A673 (cell line): ENCODE measurements around the gene USP3. TPM values are rescaled to one million over a fixed set of nuclear protein-coding genes. Genes with fewer than 3 reads are reported as not detected.

Experiments
- BruUV-seq: library from RNA; stranded (reverse); fragments of 400-500 nt; replicated peaks from 2 replicates; lab custom pipeline; 2021; lab: Mats Ljungman, UMichigan
- CTCF ChIA-PET: fragments of 300-600 bp; sonication (Branson Sonifier 250); formaldehyde crosslinking; loops from one replicate; lab custom pipeline; 2022; ENCODE audit warnings: antibody characterized with exemption; lab: Charles Lee
- POLR2A ChIA-PET: fragments of 300-600 bp; sonication (Branson Sonifier 250); formaldehyde crosslinking; loops from one replicate; lab custom pipeline; 2022; ENCODE audit warnings: antibody characterized with exemption; ENCODE audit not compliant: low non-redundant PET; lab: Charles Lee
- DNase-seq: peaks from one replicate; pipeline ENCODE4 v3.0.0-alpha.2; 2015; ENCODE audit warnings: low spot score
- H3K27ac ChIP-seq: fragments of 200-600 bp; sonication (generic); 2 replicates; pipeline ENCODE4 v1.5.1; 2016; ENCODE audit warnings: mixed run types, low read depth, mild to moderate bottlenecking, mixed read lengths, antibody characterized with exemption, low read length; ENCODE audit not compliant: poor library complexity, severe bottlenecking
- H3K27me3 ChIP-seq: fragments of 200-600 bp; sonication (generic); replicated peaks from 2 replicates; pipeline ENCODE4 v1.6.1; 2017; ENCODE audit warnings: mixed run types, low read depth, mild to moderate bottlenecking, mixed read lengths, antibody characterized with exemption, low read length; ENCODE audit not compliant: insufficient read depth, poor library complexity
- H3K36me3 ChIP-seq: fragments of 200-600 bp; sonication (generic); 2 replicates; pipeline ENCODE4 v1.6.1; 2016; ENCODE audit warnings: mixed run types, mild to moderate bottlenecking, mixed read lengths, antibody characterized with exemption, low read length; ENCODE audit not compliant: insufficient read depth, poor library complexity, severe bottlenecking
- H3K4me1 ChIP-seq: fragments of 200-600 bp; sonication (generic); 2 replicates; pipeline ENCODE4 v1.6.1; 2017; ENCODE audit warnings: mixed run types, mild to moderate bottlenecking, mixed read lengths, antibody characterized with exemption, low read length; ENCODE audit not compliant: insufficient read depth, poor library complexity, severe bottlenecking
- H3K4me3 ChIP-seq: fragments of 200-600 bp; sonication (generic); 2 replicates; pipeline ENCODE4 v1.5.1; 2016; ENCODE audit warnings: low read depth, mixed run types, mild to moderate bottlenecking, mixed read lengths, low read length; ENCODE audit not compliant: poor library complexity, severe bottlenecking
- H3K9me3 ChIP-seq: fragments of 200-600 bp; sonication (generic); 2 replicates; pipeline ENCODE4 v1.6.1; 2016; ENCODE audit warnings: mixed run types, low read depth, mild to moderate bottlenecking, mixed read lengths, antibody characterized with exemption, low read length; ENCODE audit not compliant: poor library complexity, severe bottlenecking
- EZH2 ChIP-seq: fragments of 200-600 bp; sonication (generic); IDR thresholded peaks from 2 replicates; pipeline ENCODE4 v1.6.1; 2017; ENCODE audit warnings: borderline replicate concordance, low read depth, mild to moderate bottlenecking, mixed read lengths, antibody characterized with exemption, low read length; ENCODE audit not compliant: poor library complexity, severe bottlenecking
- intact Hi-C: fragments of 100-400 bp; cut with micrococcal nuclease; formaldehyde crosslinking; loops from one replicate; pipeline ENCODE4 v1.10.0; 2022; ENCODE audit not compliant: unreplicated experiment
- total RNA-seq: library from RNA; stranded (reverse); gene quantifications from 2 replicates; pipeline ENCODE4 v1.2.3, GENCODE V29; 2021
- TF ChIP-seq, protein P1 (sequence below): fragments of 300-800, 200-600 bp; sonication (generic); conservative IDR thresholded peaks from 2 replicates; pipeline ENCODE4 v1.5.1; 2017; ENCODE audit warnings: low read depth, mild to moderate bottlenecking, antibody characterized with exemption, low read length, moderate library complexity, mixed read lengths

USP3 gene
- total RNA-seq, 1 experiment from 2014 or later, result 65.3 TPM

DNA sequence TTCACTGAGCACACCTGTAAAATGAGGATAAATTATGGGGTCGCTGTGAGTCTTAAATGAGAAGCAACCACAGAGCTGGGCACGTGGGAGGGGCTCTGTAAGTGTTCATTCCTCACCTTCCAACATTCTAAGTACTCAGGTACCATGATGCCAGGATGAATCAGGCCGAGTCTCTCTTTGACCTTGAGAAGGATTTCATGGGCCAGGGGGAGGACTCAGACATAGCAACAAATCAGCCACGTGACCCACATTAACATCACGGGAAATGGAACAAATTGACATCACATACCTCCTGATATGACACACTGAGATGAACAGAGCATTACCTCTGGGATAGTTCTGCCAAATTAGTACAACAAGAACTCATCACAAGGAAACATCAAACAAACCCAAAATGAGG is 35.2 kb upstream of the USP3 start:
- POLR2A ChIA-PET, result no interaction called here
- no peak overlapping the region for H3K27ac ChIP-seq
- CTCF ChIA-PET, result no interaction called here
- no peaks in the 10 kb centered on the region for H3K27me3 ChIP-seq
- no peak for TF ChIP-seq EZH2
- TF ChIP-seq, protein P1, sequence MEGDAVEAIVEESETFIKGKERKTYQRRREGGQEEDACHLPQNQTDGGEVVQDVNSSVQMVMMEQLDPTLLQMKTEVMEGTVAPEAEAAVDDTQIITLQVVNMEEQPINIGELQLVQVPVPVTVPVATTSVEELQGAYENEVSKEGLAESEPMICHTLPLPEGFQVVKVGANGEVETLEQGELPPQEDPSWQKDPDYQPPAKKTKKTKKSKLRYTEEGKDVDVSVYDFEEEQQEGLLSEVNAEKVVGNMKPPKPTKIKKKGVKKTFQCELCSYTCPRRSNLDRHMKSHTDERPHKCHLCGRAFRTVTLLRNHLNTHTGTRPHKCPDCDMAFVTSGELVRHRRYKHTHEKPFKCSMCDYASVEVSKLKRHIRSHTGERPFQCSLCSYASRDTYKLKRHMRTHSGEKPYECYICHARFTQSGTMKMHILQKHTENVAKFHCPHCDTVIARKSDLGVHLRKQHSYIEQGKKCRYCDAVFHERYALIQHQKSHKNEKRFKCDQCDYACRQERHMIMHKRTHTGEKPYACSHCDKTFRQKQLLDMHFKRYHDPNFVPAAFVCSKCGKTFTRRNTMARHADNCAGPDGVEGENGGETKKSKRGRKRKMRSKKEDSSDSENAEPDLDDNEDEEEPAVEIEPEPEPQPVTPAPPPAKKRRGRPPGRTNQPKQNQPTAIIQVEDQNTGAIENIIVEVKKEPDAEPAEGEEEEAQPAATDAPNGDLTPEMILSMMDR, result no peak
- no TSS peak for BruUV-seq
- DNase-seq, result no peak
- H3K4me1 ChIP-seq, result peaks cover 4% of the 10 kb centered on the region
- intact Hi-C loops, result no loop called here
- no peak overlapping the region for H3K4me3 ChIP-seq
- H3K9me3 ChIP-seq, result no peaks in the 10 kb centered on the region
- no peaks in the 10 kb centered on the region for H3K36me3 ChIP-seq

DNA sequence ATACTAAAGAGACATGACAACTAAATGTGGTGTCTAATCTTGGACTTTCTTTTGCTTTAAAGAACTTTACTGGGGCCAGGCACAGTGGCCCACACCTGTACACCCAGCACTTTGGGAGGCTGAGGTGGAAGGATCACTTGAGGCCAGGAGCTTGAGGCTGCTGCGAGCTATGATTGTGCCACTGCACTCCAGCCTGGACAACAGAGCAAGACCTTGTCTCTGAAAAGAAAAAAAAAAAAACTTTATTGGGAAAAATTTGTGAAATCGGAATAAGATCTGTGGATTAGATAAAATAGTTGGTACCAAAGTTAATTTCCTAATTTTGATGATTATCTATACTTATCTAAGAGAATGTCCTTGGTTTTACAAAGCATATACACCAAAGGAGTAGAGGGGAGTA is 34.4 kb upstream of the USP3 start:
- no TSS peak for BruUV-seq
- DNase-seq, result no peak
- Histone ChIP-seq H3K4me3 (no peak overlapping the region), H3K9me3 (no peaks in the 10 kb centered on the region), H3K36me3 (no peaks in the 10 kb centered on the region), H3K27me3 (no peaks in the 10 kb centered on the region), H3K4me1 (peaks cover 4% of the 10 kb centered on the region), H3K27ac (no peak overlapping the region)
- TF ChIP-seq EZH2, result no peak
- TF ChIP-seq, protein P1, result no peak
- ChIA-PET CTCF (no interaction called here), POLR2A (no interaction called here)
- intact Hi-C loops, result no loop called here

DNA sequence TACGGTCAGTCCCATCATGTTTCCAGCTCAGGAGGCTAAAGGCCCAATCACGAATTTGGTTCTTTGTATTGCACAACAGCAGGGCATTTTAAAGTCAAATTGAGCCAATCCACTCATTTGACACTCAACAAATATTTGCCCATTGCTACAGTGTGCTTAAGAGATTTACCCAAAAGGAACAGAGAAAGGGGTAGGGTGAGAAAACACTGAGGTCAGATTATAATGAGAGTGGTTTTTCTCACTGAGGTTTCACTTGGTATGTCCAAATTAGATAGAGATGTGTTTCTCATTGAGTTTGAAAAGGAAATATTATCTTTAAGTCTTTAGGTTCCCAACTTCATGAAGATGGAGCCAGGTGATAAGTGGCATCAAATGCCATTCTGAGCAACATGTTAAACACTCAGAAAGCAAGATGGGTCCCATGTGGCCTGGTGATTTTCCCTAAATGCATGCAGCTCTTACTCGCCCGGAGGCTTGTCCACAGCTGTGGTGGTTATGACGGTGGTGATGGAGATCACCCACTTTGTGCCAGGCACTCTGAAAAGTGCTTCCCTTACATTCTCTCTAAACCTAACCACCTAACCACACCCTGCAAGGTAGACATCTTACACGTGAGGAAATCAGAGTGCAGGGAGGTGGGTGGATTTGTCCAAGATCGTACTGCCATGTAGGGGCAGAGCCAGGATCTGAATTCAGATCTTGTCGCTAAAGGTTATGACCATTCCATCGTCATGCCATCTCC is 31.2 kb upstream of the USP3 start:
- ChIA-PET CTCF (no interaction called here), POLR2A (no interaction called here)
- intact Hi-C loops, result no loop called here
- BruUV-seq, result no TSS peak
- Histone ChIP-seq H3K27me3 (no peaks in the 10 kb centered on the region), H3K9me3 (no peaks in the 10 kb centered on the region), H3K4me1 (no peaks in the 10 kb centered on the region), H3K36me3 (no peaks in the 10 kb centered on the region), H3K4me3 (no peak overlapping the region), H3K27ac (no peak overlapping the region)
- DNase-seq, result no peak
- TF ChIP-seq EZH2, result no peak

DNA sequence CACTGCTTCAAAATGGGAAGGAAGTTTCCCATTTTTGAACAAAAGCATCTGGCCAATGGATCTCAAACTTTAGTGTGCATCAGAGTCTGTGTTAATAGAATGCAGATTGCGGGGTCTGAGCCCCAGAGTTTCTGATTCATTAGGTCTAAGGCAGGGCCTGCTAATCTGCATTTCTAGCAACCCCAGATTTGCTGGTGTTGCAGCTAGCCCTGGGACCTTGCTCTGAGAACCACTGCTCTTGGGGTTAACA is 30.7 kb upstream of the USP3 start:
- no peak for TF ChIP-seq EZH2
- TF ChIP-seq, protein P1, result no peak
- H3K9me3 ChIP-seq, result no peaks in the 10 kb centered on the region
- no peaks in the 10 kb centered on the region for H3K36me3 ChIP-seq
- ChIA-PET POLR2A (no interaction called here), CTCF (no interaction called here)
- no peak overlapping the region for H3K4me3 ChIP-seq
- no peak for DNase-seq
- no TSS peak for BruUV-seq
- no peaks in the 10 kb centered on the region for H3K4me1 ChIP-seq
- intact Hi-C loops, result no loop called here
- H3K27me3 ChIP-seq, result no peaks in the 10 kb centered on the region
- H3K27ac ChIP-seq, result no peak overlapping the region
